Endothelial cell (in vitro differentiated cells): Measurements from ENCODE around the gene DNAJC7. TPM values are rescaled to one million over a fixed set of nuclear protein-coding genes. Genes with fewer than 3 reads are reported as not detected.
A peak's percentile ranks its signal among the peaks of the same experiment; 100 is the strongest.

Experiments used
- DNase-seq: peaks from one replicate; pipeline ENCODE4 v3.0.0; 2021; ENCODE audit warnings: low spot score
- H3K27ac Mint-ChIP-seq: one replicate; pipeline ENCODE4 v1.8.0; 2021; ENCODE audit warnings: mixed read lengths, inconsistent platforms; ENCODE audit not compliant: unreplicated experiment
- H3K27me3 Mint-ChIP-seq: one replicate; pipeline ENCODE4 v1.8.0; 2021; ENCODE audit warnings: mild to moderate bottlenecking, moderate library complexity, mixed read lengths, inconsistent platforms; ENCODE audit not compliant: unreplicated experiment
- H3K36me3 Mint-ChIP-seq: one replicate; pipeline ENCODE4 v1.8.0; 2021; ENCODE audit warnings: mild to moderate bottlenecking, low read depth, mixed read lengths, inconsistent platforms; ENCODE audit not compliant: unreplicated experiment
- H3K4me1 Mint-ChIP-seq: one replicate; pipeline ENCODE4 v1.8.0; 2021; ENCODE audit warnings: mild to moderate bottlenecking, mixed read lengths, inconsistent platforms; ENCODE audit not compliant: unreplicated experiment
- H3K4me3 Mint-ChIP-seq: one replicate; pipeline ENCODE4 v1.8.0; 2021; ENCODE audit warnings: mild to moderate bottlenecking, mixed read lengths, inconsistent platforms; ENCODE audit not compliant: unreplicated experiment
- H3K9me3 Mint-ChIP-seq: one replicate; pipeline ENCODE4 v1.8.0; 2021; ENCODE audit warnings: mixed read lengths, inconsistent platforms; ENCODE audit not compliant: unreplicated experiment
- total RNA-seq: library from RNA; stranded (reverse); fragmentation: NEBNext Ultra II Directional; extraction: Animal tissue kit (Norgen Biotek cat#: 25700); gene quantifications from one replicate; pipeline ENCODE4 v1.2.1, GENCODE V29; 2021; ENCODE audit not compliant: unreplicated experiment
- TF ChIP-seq, protein P1 (sequence below): fragments of 200-600 bp; sonication (generic); IDR thresholded peaks from one replicate; pipeline ENCODE4 v1.5.0; 2021; ENCODE audit warnings: antibody characterized with exemption; ENCODE audit not compliant: unreplicated experiment

Gene DNAJC7
- total RNA-seq, 1 donor from 2014 or later = 92.8 TPM

DNA sequence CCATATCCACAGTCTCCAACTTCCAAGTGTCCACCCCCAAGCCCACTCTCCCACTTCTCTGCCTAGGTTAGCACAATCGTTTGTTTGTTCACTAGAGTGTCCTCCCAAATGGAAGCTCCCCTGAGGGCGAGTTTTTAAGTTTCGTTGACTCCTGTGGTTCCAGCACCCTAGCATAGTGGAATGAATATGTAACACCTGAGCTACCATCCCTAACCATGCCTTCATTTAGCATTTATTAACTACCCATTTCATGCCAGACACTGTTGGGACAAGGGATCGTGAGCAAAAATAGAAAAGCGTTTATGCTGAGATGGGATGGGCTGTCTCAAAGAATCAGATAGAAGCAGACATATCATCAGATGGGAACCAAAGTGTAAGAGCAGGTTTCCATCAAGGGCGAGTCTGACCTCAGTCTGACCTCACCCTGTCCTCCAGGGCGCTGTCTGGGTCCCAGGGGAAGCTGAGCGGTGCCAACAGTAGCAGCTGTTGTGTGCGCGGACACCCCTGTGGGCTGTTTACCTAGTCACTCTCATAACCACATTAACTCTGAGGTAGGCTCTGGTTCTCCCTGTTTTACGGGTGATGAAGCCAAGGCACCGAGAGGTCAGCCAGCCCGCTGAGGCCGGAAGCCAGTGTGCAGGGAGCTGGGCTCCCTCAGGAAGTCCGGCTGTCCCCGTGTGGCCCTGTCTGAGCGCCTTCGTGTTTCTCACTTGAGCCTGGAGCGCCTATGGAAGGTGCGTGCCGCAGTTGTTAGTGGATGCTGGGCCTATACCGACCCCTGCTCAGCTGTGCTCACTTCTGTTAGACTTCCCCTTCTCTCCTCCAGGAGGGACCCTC is 44.5 kb downstream of the DNAJC7 start:
- DNase-seq = no peak
- peak overlapping the region; percentile 59 for H3K27ac Mint-ChIP-seq
- H3K9me3 Mint-ChIP-seq = no peaks in the 10 kb centered on the region
- TF ChIP-seq, protein P1, sequence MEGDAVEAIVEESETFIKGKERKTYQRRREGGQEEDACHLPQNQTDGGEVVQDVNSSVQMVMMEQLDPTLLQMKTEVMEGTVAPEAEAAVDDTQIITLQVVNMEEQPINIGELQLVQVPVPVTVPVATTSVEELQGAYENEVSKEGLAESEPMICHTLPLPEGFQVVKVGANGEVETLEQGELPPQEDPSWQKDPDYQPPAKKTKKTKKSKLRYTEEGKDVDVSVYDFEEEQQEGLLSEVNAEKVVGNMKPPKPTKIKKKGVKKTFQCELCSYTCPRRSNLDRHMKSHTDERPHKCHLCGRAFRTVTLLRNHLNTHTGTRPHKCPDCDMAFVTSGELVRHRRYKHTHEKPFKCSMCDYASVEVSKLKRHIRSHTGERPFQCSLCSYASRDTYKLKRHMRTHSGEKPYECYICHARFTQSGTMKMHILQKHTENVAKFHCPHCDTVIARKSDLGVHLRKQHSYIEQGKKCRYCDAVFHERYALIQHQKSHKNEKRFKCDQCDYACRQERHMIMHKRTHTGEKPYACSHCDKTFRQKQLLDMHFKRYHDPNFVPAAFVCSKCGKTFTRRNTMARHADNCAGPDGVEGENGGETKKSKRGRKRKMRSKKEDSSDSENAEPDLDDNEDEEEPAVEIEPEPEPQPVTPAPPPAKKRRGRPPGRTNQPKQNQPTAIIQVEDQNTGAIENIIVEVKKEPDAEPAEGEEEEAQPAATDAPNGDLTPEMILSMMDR = no peak
- H3K4me3 Mint-ChIP-seq = peak overlapping the region; percentile 56
- H3K36me3 Mint-ChIP-seq = peaks cover 36% of the 10 kb centered on the region
- peaks cover 16% of the 10 kb centered on the region for H3K27me3 Mint-ChIP-seq
- peaks cover 9% of the 10 kb centered on the region for H3K4me1 Mint-ChIP-seq

DNA sequence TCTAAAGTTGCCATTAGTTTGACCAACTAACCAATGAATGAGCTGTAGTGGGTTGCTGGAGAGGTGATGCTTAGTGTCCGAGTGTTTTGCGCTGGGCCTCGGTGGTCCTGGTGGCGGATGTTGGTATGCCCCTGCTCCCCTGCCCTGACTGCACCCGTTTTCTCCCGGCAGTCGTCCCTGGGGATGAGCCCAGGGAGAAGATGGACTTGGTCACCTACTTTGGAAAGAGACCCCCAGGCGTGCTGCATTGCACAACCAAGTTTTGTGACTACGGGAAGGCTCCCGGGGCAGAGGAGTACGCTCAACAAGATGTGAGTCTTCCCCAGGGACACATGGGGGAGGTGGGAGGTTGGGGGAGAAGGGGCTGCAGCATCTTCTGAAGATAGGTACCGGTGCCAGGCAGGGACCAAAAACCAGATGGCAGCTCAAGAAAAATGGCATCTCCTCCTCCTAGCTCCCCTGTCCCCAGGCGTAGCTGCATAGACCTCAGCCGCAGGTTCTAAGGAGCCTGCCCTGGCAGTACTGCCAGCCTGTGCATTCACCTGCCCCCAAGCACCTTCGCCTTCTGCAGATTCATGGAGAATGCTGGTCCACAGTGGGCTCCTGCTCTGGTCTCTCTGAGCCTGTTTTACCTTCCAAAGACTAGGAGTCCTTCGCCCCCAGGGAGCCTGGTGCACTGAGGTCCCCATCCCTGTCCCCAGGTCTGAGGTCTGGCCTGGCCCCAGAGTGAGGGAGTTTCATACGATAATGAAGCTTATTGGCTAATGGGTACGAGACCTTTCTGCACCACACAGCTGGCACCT is 45.3 kb downstream of the DNAJC7 start:
- Mint-ChIP-seq H3K4me1 (peaks cover 10% of the 10 kb centered on the region), H3K27ac (no peak overlapping the region), H3K9me3 (no peaks in the 10 kb centered on the region), H3K27me3 (peaks cover 17% of the 10 kb centered on the region), H3K4me3 (peak overlapping the region; percentile 56), H3K36me3 (peaks cover 32% of the 10 kb centered on the region)
- TF ChIP-seq, protein P1 = no peak
- no peak for DNase-seq

DNA sequence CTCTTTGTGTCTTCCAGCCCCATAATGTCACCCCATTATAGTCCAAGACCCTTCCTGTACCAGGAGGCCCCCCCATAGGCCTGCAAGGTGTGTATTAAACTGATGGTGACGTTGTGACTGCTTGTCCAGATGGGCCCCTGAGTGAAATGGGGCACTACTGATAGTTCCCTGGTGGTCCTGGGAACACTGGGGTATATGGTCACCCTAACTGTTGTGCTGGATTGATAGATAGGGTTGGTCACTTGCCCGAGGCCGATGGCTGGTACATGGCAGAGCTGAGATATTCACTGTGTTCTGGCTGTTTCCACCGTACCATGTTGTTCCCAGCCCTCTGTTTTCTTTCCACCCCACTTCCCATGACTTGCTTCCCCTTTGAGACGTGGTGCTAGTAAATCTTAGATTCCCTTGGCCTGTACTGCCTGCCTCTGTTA is 46.3 kb downstream of the DNAJC7 start:
- no peak overlapping the region for H3K27ac Mint-ChIP-seq
- DNase-seq = no peak
- peaks cover 26% of the 10 kb centered on the region for H3K36me3 Mint-ChIP-seq

DNA sequence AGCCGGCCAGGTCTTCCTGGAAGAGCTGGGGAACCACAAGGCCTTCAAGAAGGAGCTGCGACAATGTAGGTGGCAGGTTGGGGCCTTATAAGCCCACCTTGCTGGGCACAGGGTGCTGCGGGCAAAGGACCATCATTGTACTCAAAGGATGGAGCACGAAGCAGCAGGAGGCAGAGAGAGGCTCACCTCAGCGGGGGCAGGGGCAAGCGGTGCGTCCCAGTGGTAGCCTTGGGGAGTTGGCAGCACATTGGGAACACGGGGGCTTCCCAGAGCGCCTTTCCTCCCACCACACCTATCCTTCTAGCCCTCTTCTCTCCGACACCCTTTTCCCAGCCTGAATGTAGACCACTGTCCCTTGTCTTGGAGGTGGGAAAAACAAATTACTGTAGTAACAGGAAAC is 48.6 kb downstream of the DNAJC7 start:
- Mint-ChIP-seq H3K4me3 (peak overlapping the region; percentile 37), H3K27ac (no peak overlapping the region), H3K27me3 (peaks cover 27% of the 10 kb centered on the region), H3K4me1 (peaks cover 20% of the 10 kb centered on the region), H3K36me3 (peaks cover 23% of the 10 kb centered on the region), H3K9me3 (no peaks in the 10 kb centered on the region)
- no peak for DNase-seq
- TF ChIP-seq, protein P1 = no peak

More for the DNA sequence above, 46.3 kb downstream of the DNAJC7 start:
- Mint-ChIP-seq H3K4me3 (no peak overlapping the region), H3K9me3 (no peaks in the 10 kb centered on the region), H3K27me3 (peaks cover 21% of the 10 kb centered on the region), H3K4me1 (peaks cover 10% of the 10 kb centered on the region)
- TF ChIP-seq, protein P1 = no peak
